Activated naive CD8-positive, alpha-beta T cell treated with anti-CD3 and anti-CD28 coated beads, Interleukin-2, amount 50 U/mL, for 24 hours (primary cell): ENCODE data around the gene ATP9A.

Experiments used
- ATAC-seq: fragments of 150-1000 bp; cut with Tn5 transposase; one replicate; pipeline ENCODE4 v1.10.0; 2021
- DNase-seq: peaks from one replicate; pipeline ENCODE4 v3.0.0; 2021
- H3K27ac Mint-ChIP-seq: one replicate; pipeline ENCODE4 v1.8.0; 2021; ENCODE audit warnings: mild to moderate bottlenecking, mixed read lengths
- H3K27me3 Mint-ChIP-seq: one replicate; pipeline ENCODE4 v1.8.0; 2021; ENCODE audit warnings: mixed read lengths
- H3K36me3 Mint-ChIP-seq: one replicate; pipeline ENCODE4 v1.8.0; 2021; ENCODE audit warnings: low read depth, mixed read lengths
- H3K4me1 Mint-ChIP-seq: one replicate; pipeline ENCODE4 v1.8.0; 2021; ENCODE audit warnings: mixed read lengths
- H3K4me3 Mint-ChIP-seq: one replicate; pipeline ENCODE4 v1.8.0; 2021; ENCODE audit warnings: mild to moderate bottlenecking, moderate library complexity, mixed read lengths
- H3K9me3 Mint-ChIP-seq: one replicate; pipeline ENCODE4 v1.8.0; 2021; ENCODE audit warnings: mixed read lengths

ATP9A gene

GRCh38 chr20:51623255-51623654 lies 144.9 kb downstream of the ATP9A start:
- H3K27me3 Mint-ChIP-seq = peaks cover 2% of the 10 kb centered on the region
- DNase-seq (no peak), ATAC-seq (no peak)
- H3K9me3 Mint-ChIP-seq = no peaks in the 10 kb centered on the region
- H3K36me3 Mint-ChIP-seq = no peaks in the 10 kb centered on the region
- no peak overlapping the region for H3K27ac Mint-ChIP-seq
- no peak overlapping the region for H3K4me3 Mint-ChIP-seq
- H3K4me1 Mint-ChIP-seq = peaks cover 10% of the 10 kb centered on the region

DNA sequence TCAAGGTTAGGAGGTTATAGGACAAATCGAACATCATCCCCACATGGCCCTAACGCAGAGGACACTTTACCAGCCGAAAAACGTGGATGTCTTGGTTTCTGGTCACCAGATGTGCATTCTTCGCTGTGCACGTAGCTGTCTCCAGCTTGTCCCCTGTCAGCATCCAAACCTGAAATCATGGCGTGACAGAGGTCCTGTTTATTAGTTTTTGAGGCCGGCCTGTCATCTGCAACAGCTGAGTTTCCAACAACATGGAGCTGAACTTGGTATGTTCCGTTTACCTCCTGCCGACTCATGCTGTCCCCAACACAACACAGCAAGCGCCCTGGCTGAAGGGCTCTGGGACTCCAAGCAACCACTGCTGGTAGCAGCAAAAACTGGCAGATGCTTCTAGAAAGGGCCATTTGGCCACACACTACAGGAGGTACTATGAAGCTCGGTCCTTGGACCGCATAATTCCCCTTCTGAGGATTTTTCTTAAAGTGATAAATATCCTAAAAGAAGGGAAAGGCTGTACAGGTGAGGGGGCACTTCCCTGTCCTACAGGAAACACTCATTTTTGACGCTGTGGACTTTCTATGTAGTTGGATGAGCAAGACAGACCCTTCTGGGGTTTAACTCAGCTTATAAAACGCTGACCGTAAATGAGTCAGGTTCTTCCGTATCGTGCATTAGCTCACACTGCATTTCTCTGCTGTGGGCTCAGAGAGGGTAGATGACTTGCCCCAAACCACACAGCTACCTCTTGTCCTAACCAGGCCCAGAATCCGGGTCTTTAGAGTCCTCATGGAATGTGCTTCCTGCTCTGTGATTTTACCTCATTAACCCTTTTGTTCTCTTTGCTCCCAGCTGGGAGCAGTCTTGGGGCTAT lies 146.0 kb downstream of the ATP9A start:
- H3K36me3 Mint-ChIP-seq = no peaks in the 10 kb centered on the region
- no peak overlapping the region for H3K27ac Mint-ChIP-seq
- no peaks in the 10 kb centered on the region for H3K27me3 Mint-ChIP-seq
- DNase-seq (no peak), ATAC-seq (no peak)
- H3K9me3 Mint-ChIP-seq = no peaks in the 10 kb centered on the region
- H3K4me3 Mint-ChIP-seq = no peak overlapping the region
- H3K4me1 Mint-ChIP-seq = peaks cover 4% of the 10 kb centered on the region

DNA sequence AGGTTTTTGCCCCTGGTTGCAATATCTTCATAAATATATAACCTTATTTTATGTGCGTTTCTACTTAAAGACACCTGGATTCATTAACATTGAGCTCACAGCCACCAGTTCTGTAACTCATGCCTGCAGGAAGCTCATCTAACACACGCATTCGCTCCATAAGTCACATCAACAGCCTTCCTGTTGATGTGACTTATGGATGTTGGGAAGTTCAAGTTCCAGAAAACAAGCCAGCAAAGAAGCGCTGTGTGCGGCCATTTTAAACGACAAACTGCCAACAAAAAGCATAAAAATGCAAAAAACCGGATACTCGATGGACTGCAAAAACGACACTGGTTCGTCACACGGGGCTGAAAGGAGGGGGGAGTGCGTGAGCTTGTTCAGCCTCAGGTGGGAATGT lies 147.8 kb downstream of the ATP9A start:
- Mint-ChIP-seq H3K9me3 (no peaks in the 10 kb centered on the region), H3K27ac (no peak overlapping the region), H3K36me3 (no peaks in the 10 kb centered on the region), H3K4me1 (no peaks in the 10 kb centered on the region), H3K27me3 (no peaks in the 10 kb centered on the region), H3K4me3 (no peak overlapping the region)
- no peak for ATAC-seq
- no peak for DNase-seq

DNA sequence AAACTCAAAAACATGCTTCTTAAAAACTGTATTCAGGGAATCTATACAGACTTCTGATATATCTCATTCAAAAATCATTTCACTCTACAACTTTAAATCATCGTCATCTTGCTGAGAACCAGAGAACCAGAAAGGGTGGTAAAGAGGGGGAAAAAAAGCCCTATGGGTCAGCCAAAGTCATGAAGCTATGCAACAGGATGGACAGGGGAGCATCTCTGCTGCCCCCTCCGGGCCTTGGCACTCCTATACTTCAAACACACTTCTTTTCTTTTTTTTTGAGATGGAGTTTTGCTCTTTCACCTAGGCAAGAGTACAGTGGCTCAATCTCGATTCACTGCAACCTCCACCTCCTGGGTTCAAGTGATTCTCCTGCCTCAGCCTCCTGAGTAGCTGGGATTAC lies 152.1 kb downstream of the ATP9A start:
- H3K4me3 Mint-ChIP-seq = no peak overlapping the region
- no peak for DNase-seq
- no peak overlapping the region for H3K27ac Mint-ChIP-seq
- no peaks in the 10 kb centered on the region for H3K36me3 Mint-ChIP-seq
- no peak for ATAC-seq
- peaks cover 1% of the 10 kb centered on the region for H3K4me1 Mint-ChIP-seq
- no peaks in the 10 kb centered on the region for H3K27me3 Mint-ChIP-seq
- H3K9me3 Mint-ChIP-seq = no peaks in the 10 kb centered on the region

DNA sequence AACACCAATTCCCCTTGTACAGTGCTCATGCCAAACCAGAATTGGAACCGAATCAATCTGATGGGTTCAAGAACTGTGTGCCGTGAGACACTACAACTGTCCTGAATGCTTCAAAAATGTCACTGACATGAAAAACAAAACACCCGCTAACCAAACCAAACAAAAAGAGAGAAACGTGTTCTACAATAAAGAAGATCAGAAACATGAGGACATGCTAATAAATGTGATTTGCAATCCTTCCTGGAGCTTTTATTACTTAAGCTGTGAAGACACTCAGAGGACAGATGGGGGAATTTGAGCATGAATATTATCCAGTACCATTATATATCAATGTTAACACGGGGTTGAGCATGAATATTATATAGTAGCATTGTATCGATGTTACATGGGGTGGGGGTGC lies 153.5 kb downstream of the ATP9A start:
- DNase-seq = no peak
- H3K4me3 Mint-ChIP-seq = no peak overlapping the region
- no peaks in the 10 kb centered on the region for H3K36me3 Mint-ChIP-seq
- no peaks in the 10 kb centered on the region for H3K9me3 Mint-ChIP-seq
- ATAC-seq = no peak
- H3K27me3 Mint-ChIP-seq = no peaks in the 10 kb centered on the region
- no peak overlapping the region for H3K27ac Mint-ChIP-seq
- peaks cover 6% of the 10 kb centered on the region for H3K4me1 Mint-ChIP-seq

DNA sequence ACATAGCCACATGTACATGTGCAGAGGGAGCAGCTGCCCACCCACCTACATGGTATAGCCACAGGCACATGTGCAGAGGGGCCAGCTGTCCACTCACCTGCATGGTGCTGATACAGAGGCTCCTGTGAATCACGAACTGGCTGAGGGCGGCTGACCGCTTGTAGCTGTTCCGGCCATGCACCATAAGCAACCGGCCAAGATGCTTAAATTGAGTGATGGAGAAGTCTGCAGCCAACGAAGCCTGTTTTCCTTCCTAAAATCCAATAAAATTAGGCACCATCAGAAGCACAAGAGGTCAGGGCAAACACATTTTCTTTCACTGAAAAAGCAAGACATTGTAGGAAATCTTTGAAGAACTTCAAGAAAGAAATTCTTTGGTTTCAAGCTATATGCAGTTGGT lies 154.6 kb downstream of the ATP9A start:
- Mint-ChIP-seq H3K9me3 (no peaks in the 10 kb centered on the region), H3K27ac (no peak overlapping the region), H3K4me1 (peaks cover 16% of the 10 kb centered on the region), H3K27me3 (peaks cover 1% of the 10 kb centered on the region), H3K4me3 (no peak overlapping the region), H3K36me3 (no peaks in the 10 kb centered on the region)
- ATAC-seq (no peak), DNase-seq (no peak)

DNA sequence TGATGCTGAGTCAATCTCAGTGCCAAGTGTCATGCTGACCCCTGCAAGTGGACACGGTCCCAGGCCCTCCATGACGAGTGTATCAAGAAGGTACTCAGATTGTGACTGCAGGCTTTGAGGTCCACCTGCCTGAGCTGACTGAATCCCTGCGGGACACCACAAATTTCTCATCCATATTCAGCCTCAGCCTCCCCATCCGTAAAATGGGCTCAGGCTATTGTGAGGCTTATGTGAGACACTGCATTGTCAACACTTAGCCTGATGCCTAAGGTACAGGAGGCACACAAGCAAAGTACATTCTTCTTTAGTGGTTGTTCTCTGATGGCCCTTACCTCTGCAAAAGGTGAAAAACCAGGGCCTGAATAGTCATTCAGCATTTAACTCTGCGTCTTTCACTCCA lies 155.3 kb downstream of the ATP9A start:
- Mint-ChIP-seq H3K9me3 (no peaks in the 10 kb centered on the region), H3K4me3 (no peak overlapping the region), H3K27ac (no peak overlapping the region), H3K4me1 (peaks cover 22% of the 10 kb centered on the region), H3K36me3 (no peaks in the 10 kb centered on the region), H3K27me3 (peaks cover 7% of the 10 kb centered on the region)
- no peak for ATAC-seq
- no peak for DNase-seq

GRCh38 chr20:51611625-51611890 lies 156.6 kb downstream of the ATP9A start:
- no peaks in the 10 kb centered on the region for H3K36me3 Mint-ChIP-seq
- DNase-seq = no peak
- H3K4me1 Mint-ChIP-seq = peaks cover 26% of the 10 kb centered on the region
- no peak overlapping the region for H3K4me3 Mint-ChIP-seq
- no peak for ATAC-seq
- no peak overlapping the region for H3K27ac Mint-ChIP-seq
- peaks cover 12% of the 10 kb centered on the region for H3K27me3 Mint-ChIP-seq
- no peaks in the 10 kb centered on the region for H3K9me3 Mint-ChIP-seq

- Mint-ChIP-seq H3K9me3 (no peaks in the 10 kb centered on the region), H3K36me3 (no peaks in the 10 kb centered on the region), H3K4me1 (peaks cover 26% of the 10 kb centered on the region), H3K27ac (peak overlapping the region; percentile 16), H3K27me3 (peaks cover 12% of the 10 kb centered on the region), H3K4me3 (no peak overlapping the region)
- no peak for DNase-seq
- no peak for ATAC-seq
These were observed 157.2 kb downstream of the ATP9A start for GRCh38 chr20:51610761-51611624.

- no peaks in the 10 kb centered on the region for H3K36me3 Mint-ChIP-seq
- H3K4me1 Mint-ChIP-seq = peaks cover 26% of the 10 kb centered on the region
- no peak for ATAC-seq
- H3K27ac Mint-ChIP-seq = no peak overlapping the region
- H3K4me3 Mint-ChIP-seq = no peak overlapping the region
- no peak for DNase-seq
- peaks cover 12% of the 10 kb centered on the region for H3K27me3 Mint-ChIP-seq
- no peaks in the 10 kb centered on the region for H3K9me3 Mint-ChIP-seq
These were observed 158.1 kb downstream of the ATP9A start for GRCh38 chr20:51610111-51610510.

- Mint-ChIP-seq H3K4me3 (peak overlapping the region; percentile 34), H3K36me3 (no peaks in the 10 kb centered on the region), H3K4me1 (peaks cover 26% of the 10 kb centered on the region), H3K27me3 (peaks cover 12% of the 10 kb centered on the region), H3K9me3 (no peaks in the 10 kb centered on the region), H3K27ac (no peak overlapping the region)
- peak; percentile 67 for ATAC-seq
- DNase-seq = no peak
These were observed 158.9 kb downstream of the ATP9A start for GRCh38 chr20:51609251-51609650.

DNA sequence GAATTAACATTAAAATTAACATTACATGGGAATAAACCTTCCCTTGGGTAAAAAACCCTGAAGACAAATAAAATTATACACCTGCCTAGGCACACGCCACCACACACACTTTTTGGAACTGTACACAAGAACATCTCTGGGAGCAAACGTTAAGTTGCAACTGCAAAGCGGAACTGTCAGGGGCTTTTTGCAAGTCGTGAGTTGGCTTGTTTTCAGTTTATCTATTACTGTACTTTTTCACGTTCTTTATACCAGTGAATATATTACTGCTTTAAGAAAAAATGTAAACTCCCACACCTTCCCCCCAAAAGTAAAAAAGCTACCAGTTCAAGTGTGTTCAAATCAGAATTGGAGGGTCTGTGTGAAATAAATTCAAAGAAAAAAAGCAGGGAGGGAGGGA lies 160.1 kb downstream of the ATP9A start:
- H3K4me3 Mint-ChIP-seq = peak overlapping the region; percentile 34
- H3K27ac Mint-ChIP-seq = peak overlapping the region; percentile 43
- DNase-seq (no peak), ATAC-seq (no peak)
- H3K4me1 Mint-ChIP-seq = peaks cover 26% of the 10 kb centered on the region
- peaks cover 12% of the 10 kb centered on the region for H3K27me3 Mint-ChIP-seq
- H3K36me3 Mint-ChIP-seq = no peaks in the 10 kb centered on the region
- H3K9me3 Mint-ChIP-seq = no peaks in the 10 kb centered on the region

DNA sequence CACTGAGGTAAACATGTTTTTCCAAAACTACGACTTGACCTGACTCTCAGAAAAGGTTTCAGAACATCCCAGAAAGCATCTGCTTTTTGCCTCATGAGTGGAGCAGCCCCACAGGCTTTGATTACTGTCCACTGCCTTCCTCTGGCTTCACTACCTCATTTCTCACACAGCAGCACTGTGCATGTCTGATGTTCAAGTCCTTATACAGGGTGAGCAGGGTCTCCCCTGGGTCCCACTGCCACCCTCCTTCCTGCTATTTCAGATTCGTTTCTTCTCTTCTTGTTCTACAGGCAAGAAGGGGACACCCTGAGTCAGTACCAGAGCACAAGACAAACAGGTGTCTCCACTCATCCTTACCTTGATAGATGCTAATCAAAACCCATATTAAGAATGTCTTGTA lies 161.0 kb downstream of the ATP9A start:
- Mint-ChIP-seq H3K4me1 (peaks cover 26% of the 10 kb centered on the region), H3K9me3 (no peaks in the 10 kb centered on the region), H3K27ac (no peak overlapping the region), H3K27me3 (peaks cover 12% of the 10 kb centered on the region), H3K36me3 (no peaks in the 10 kb centered on the region), H3K4me3 (no peak overlapping the region)
- ATAC-seq = no peak
- DNase-seq = no peak

GRCh38 chr20:51604851-51605250 lies 163.3 kb downstream of the ATP9A start:
- ATAC-seq (no peak), DNase-seq (no peak)
- Mint-ChIP-seq H3K9me3 (no peaks in the 10 kb centered on the region), H3K27ac (no peak overlapping the region), H3K4me1 (peaks cover 31% of the 10 kb centered on the region), H3K27me3 (peaks cover 14% of the 10 kb centered on the region), H3K36me3 (no peaks in the 10 kb centered on the region), H3K4me3 (no peak overlapping the region)

GRCh38 chr20:51602131-51602530 lies 166.1 kb downstream of the ATP9A start:
- DNase-seq (no peak), ATAC-seq (no peak)
- Mint-ChIP-seq H3K4me1 (peaks cover 38% of the 10 kb centered on the region), H3K27me3 (peaks cover 6% of the 10 kb centered on the region), H3K27ac (no peak overlapping the region), H3K4me3 (no peak overlapping the region), H3K9me3 (no peaks in the 10 kb centered on the region), H3K36me3 (no peaks in the 10 kb centered on the region)
